NCI-H146 treated with DMSO at 0.1 percent for 48 hours (cell line): ENCODE results near the gene DBH.

Experiments used
- DNase-seq: peaks from one replicate; lab custom pipeline; 2025; ENCODE audit not compliant: unreplicated experiment; lab: John Stamatoyannopoulos, UW

DBH gene

DNA sequence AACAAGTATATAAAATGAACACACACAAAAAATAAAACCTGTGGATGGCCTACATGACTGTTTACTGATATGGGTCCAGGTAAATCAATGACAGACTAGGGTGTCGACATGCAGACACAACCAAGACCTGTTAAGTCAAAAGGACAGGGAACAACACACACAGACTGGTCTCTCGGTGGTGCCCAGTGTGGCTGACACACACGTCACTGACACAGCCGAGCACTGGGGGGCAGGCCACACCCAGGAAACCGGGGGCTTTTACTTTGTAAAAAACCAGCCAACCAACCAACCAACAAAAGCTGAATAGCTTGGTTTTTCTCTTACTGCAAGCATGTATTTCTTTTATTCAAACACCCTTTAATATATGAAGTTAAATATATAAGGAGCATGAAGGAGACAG lies 31.9 kb upstream of the DBH start:
- DNase-seq, result no peak

GRCh38 chr9:133604856-133605255 lies 31.3 kb upstream of the DBH start:
- DNase-seq, result no peak

GRCh38 chr9:133605446-133605845 lies 30.7 kb upstream of the DBH start:
- DNase-seq, result no peak

GRCh38 chr9:133605856-133606707 lies 30.1 kb upstream of the DBH start:
- DNase-seq, result no peak

DNA sequence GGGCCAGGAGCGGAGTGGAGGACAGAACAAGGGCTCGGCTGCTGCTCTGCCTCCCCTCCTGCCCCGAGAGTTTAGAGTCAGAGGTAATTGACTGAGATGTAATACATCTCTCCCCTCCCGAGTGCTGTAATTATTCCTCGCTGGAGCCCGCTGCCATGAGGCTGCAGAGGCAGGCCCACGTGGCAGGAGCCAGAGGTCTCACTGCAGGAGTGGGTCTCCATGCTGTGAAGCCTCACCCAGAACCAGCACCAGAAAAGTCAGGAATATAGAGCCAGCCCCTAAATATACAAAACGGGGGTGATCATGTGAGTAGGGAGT lies 29.5 kb upstream of the DBH start:
- DNase-seq, result no peak

DNA sequence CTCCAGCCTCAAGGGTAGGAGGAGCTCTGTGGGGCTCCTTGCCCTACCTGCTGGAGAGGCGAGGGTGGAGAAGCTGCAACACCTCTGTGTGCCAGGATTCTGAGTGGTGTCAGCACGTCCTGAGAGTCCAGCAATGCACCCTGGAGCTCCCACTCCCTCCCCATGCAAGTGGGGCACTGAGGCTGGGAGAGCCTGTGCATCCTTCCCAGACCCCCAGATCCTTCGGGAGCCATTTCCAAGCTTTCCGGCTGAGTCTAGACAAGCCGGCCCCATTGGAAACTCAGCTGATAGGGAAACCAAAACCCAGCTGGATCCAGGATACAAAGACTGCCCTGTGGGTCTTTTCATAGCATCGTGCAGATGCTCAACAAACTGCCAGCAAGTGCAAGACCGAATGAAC lies 28.8 kb upstream of the DBH start:
- DNase-seq, result no peak

GRCh38 chr9:133607976-133608375 lies 28.2 kb upstream of the DBH start:
- DNase-seq, result no peak

GRCh38 chr9:133608382-133608781 lies 27.8 kb upstream of the DBH start:
- no peak for DNase-seq

- DNase-seq, result no peak
Observed at GRCh38 chr9:133608889-133609288, 27.3 kb upstream of the DBH start.

DNA sequence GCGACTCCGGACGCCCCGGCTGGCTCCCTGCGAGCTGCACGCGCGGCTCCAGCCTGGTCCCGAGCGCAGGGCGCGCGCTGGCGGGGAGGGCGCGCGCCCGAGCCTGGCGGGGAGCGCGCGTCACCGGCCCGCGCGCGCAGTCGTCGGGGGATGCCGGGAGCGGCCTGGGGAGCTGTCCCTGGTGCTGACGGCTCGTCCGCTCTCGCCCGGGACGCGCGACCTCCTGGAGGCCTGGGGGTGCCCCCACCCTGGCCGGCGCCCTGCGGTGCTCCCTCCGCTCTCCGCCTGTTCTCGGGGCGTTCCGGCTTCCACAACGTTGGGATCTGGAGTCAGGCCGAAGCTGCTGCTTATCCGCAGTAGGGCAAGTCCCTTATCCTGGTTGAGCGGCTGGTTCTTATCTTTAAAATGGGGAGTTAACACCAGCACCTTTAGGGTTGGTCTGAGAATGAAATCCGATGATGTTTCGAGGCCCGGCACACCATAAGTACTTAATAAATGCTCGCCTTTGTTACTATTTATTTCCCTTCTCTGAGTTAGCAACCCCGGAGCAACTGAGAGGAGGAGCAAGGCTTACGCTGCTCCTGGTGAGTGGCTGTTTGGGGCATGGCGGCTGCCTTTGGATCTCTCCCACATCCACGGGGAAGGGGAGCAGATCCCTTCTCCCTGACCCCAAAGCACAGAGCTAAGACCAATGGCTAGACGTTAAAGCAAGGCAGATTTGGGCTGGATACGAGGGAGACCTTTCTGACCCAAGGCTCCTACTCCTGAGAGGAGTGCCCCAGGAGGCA lies 26.7 kb upstream of the DBH start, which contains the start of gene FAM163B:
TSS of gene FAM163B (minus strand) at position 79 of the 788 bp plus-strand sequence. CDS start 29,166 bp downstream, outside the sequence.
- DNase-seq, result no peak

GRCh38 chr9:133610845-133611244 lies 25.3 kb upstream of the DBH start:
- peak; percentile 64 for DNase-seq

- no peak for DNase-seq
Observed at GRCh38 chr9:133612051-133612450, 24.1 kb upstream of the DBH start.

DNA sequence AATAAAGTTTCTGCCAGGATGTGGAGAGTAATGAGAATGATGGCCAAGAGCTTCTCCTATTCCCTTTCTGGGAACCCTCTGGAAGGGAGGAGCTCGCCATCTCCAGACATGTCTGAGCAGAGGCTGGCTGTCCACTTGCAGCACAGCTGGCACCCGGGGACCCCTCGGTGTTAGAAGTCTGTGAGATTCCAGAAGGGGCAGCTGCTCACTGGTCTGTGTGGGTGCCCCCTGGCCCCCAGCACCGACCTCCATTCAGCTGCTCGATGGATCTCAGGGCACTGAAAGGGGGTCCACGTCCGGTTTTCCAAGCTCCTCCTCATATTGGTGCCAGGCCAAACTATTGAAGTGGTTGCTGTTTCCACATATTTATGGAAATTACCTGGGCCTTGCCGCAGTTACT lies 23.3 kb upstream of the DBH start:
- no peak for DNase-seq

DNA sequence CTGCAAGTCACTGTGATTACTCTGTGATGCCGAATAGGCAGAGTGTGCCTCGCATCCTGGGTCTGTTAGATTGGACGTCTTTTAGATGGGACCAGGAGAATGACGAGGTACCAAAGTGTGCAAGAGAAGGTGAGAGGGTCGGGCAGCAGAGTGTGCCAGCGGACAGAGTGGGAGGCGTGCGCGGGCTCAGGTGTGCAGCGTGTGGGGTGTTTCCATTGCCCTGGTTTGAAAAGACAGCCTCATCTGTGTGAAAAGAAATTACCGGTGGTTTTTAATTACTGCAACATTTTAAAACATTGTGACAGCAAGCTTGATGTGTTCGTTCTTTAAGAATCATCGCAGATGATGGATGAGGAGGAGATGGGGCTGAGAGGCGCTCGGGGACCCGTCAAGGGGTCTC lies 22.7 kb upstream of the DBH start:
- no peak for DNase-seq

DNA sequence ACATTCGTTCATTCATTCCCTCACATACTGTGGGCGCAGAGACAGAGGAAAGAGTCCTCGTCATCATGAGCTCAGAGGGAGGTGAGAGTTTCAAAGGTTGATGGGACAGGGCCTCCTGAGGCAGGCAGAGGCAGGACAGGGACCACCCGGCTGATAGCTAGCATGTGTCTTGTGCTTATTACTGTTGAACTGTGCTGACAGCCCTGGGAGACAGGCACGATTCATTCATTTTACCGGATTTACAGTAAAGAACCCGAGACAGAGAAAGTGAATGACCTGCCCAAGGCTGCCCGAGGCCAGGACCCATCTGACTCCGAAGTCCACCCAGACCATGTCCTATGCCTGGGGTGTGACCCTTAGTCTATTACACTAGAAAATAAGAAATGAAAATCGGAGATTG lies 22.1 kb upstream of the DBH start:
- no peak for DNase-seq

DNA sequence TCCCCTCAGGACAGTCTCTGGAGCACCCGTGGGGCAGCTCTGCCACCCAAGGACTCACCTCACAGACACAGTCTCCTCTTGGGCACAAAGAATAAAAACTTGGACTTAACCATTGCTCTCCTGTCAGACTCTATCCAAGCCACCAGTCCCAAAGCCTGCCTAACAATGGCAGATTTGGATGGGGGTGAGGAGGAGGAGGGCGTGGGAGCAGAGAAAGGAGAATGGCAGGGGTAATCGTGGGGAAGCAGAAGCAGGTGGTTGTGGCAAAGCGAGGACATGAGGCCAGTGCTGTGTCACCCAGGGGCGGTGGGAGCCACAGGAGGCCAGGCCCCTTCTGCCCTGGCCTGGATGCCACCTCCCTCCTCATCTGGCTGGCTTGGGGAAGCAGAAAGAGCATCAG lies 21.5 kb upstream of the DBH start:
- DNase-seq, result no peak

- no peak for DNase-seq
Observed at GRCh38 chr9:133615186-133615585, 21.0 kb upstream of the DBH start.

GRCh38 chr9:133615606-133616188 lies 20.5 kb upstream of the DBH start:
- no peak for DNase-seq

GRCh38 chr9:133616643-133617405 lies 19.3 kb upstream of the DBH start:
- DNase-seq, result no peak

- no peak for DNase-seq
Observed at GRCh38 chr9:133618726-133619125, 17.4 kb upstream of the DBH start.

DNA sequence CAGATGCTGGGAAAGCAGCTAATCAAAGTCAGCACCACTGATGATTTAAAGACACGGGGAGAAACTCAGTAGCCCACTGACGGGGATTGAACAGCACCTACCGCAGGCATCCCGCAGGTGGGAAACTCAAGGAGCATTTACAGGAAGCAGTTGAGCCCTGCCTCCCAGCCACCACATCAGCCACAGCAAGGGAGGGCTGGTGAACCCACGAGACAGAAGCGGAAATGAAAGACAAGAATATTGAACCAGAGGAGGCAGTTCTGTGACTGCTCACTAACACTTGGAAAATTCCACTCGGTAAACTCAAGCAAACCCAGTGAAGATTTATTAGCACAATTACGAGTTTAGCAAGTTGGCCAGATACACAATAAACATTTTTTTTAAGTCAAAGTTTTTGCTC lies 16.4 kb upstream of the DBH start:
- DNase-seq, result no peak
